HEK293T (cell line): ENCODE measurements around the gene RUSC1.

Experiments
- ARNT ChIP-seq: fragments of 450-650 bp; IDR thresholded peaks from 2 replicates; pipeline ENCODE4 v1.6.1; 2017; ENCODE audit warnings: mild to moderate bottlenecking
- BHLHE40 ChIP-seq: fragments of 450-650 bp; IDR thresholded peaks from 2 replicates; pipeline ENCODE4 v1.6.1; 2016; ENCODE audit warnings: mild to moderate bottlenecking, moderate library complexity, borderline replicate concordance
- ELF4 ChIP-seq: fragments of 450-650 bp; IDR thresholded peaks from 2 replicates; pipeline ENCODE4 v1.6.1; 2017; ENCODE audit warnings: antibody characterized with exemption
- FOXA1 ChIP-seq: fragments of 450-650 bp; IDR thresholded peaks from 2 replicates; pipeline ENCODE4 v1.6.1; 2016; ENCODE audit warnings: mild to moderate bottlenecking
- FOXK2 ChIP-seq: fragments of 450-650 bp; IDR thresholded peaks from 2 replicates; pipeline ENCODE4 v1.6.1; 2016; ENCODE audit warnings: mild to moderate bottlenecking
- FOXM1 ChIP-seq: fragments of 450-650 bp; IDR thresholded peaks from 2 replicates; pipeline ENCODE4 v1.6.1; 2017; ENCODE audit warnings: mild to moderate bottlenecking, borderline replicate concordance
- HDGF ChIP-seq: fragments of 450-650 bp; IDR thresholded peaks from 2 replicates; pipeline ENCODE4 v1.6.1; 2017; ENCODE audit warnings: antibody characterized with exemption, borderline replicate concordance
- PKNOX1 ChIP-seq: fragments of 450-650 bp; IDR thresholded peaks from 2 replicates; pipeline ENCODE4 v1.6.1; 2016
- SP1 ChIP-seq: fragments of 450-650 bp; IDR thresholded peaks from 2 replicates; pipeline ENCODE4 v1.6.1; 2017
- ZNF384 ChIP-seq: fragments of 450-650 bp; IDR thresholded peaks from 2 replicates; pipeline ENCODE4 v1.6.1; 2016

- TF ChIP-seq SP1 (no peak), FOXA1 (no peak), HDGF (no peak), ARNT (no peak), BHLHE40 (no peak), ZNF384 (no peak), ELF4 (no peak), FOXM1 (no peak), PKNOX1 (peak; percentile 53; the same call in 1 of the 2 replicates), FOXK2 (no peak)
These were observed 48.0 kb upstream of the RUSC1 start for GRCh38 chr1:155272466-155273342.
